Esophagus squamous epithelium (tissue), 4 donors: ENCODE measurements around the gene GCDH.

Source experiments
- POLR2A ChIP-seq, 4 donors: fragments of 450-650 bp; IDR thresholded peaks; one replicate each; pipeline ENCODE4 v1.6.1; 2017; ENCODE audit warnings: antibody characterized with exemption in 4 of 4, mild to moderate bottlenecking in 4 of 4, moderate library complexity in 3 of 4
- TF ChIP-seq, protein P1 (sequence below), 6 experiments: fragments of 450-650 bp in 4 of 6; fragments of 200-600 bp in 2 of 6; sonication (generic) in 2 of 6; IDR thresholded peaks; one replicate each; pipeline ENCODE4 v1.5.1; 2016 to 2019; ENCODE audit warnings: antibody characterized with exemption in 6 of 6, mild to moderate bottlenecking in 4 of 6, moderate library complexity in 4 of 6

DNA sequence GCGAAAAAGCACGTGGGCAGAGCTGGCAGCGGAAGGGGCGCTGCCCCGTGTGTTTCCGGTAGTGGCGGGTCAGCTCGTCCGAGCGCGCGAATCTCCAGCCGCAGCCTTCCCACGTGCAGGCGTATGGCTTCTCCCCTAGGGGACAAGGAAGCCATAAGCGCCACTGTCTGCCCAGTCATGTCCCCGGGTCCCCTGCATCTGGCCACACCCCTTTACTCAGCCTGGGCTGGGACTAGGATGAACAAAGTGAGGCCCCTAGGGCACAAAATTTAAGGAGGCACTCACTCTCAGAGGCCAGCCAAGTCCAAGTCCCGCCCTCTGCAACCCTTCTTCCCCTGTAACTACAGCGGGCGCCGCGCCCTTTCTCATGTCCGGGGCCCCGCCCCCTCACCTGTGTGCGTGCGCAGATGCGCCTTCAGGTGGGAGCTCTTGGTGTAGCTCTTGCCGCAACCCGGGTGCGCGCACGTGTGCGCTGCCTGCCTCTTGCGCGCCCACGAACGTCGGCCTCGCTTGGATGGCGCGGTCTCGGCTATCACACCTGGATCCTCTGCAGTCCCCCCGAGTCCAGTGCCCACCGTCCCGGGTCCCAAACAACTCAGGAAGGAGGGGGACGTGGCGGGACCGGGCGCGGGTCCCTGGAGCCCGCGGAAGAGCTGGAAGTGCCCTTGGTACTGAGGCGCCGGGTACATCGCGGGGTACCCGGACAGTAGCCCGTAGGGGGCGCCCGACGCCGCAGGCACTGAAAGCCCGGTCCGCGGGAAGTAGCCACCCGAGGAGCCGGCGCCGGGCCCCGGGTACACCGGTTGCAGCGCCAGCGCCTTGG is 5.8 kb upstream of the GCDH start:
- peak in 1 of 4 donors; percentile 41 for TF ChIP-seq POLR2A (IDR thresholded peaks at IDR 0.05)
- TF ChIP-seq, protein P1, sequence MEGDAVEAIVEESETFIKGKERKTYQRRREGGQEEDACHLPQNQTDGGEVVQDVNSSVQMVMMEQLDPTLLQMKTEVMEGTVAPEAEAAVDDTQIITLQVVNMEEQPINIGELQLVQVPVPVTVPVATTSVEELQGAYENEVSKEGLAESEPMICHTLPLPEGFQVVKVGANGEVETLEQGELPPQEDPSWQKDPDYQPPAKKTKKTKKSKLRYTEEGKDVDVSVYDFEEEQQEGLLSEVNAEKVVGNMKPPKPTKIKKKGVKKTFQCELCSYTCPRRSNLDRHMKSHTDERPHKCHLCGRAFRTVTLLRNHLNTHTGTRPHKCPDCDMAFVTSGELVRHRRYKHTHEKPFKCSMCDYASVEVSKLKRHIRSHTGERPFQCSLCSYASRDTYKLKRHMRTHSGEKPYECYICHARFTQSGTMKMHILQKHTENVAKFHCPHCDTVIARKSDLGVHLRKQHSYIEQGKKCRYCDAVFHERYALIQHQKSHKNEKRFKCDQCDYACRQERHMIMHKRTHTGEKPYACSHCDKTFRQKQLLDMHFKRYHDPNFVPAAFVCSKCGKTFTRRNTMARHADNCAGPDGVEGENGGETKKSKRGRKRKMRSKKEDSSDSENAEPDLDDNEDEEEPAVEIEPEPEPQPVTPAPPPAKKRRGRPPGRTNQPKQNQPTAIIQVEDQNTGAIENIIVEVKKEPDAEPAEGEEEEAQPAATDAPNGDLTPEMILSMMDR (IDR thresholded peaks at IDR 0.05) = peak; percentile 52 to 73 (median 58)
